Daoy (cell line): ENCODE data around the gene SLC43A2. TPM values are rescaled to one million over a fixed set of nuclear protein-coding genes. Genes with fewer than 3 reads are reported as not detected.
"Not testable (repeated sequence)": the region's sequence is repeated elsewhere in the genome, so short reads cannot be mapped to it uniquely, and the experiment has no call there.

Experiments
- DNase-seq: peaks from one replicate; pipeline ENCODE4 v3.0.0-alpha.2; 2015; ENCODE audit warnings: low read depth
- total RNA-seq: library from RNA; depleted of rRNA; stranded (reverse); fragments of >200 nt; shearing (Covaris generic); gene quantifications from 2 replicates; pipeline ENCODE4 v1.2.3, GENCODE V29; 2014; rRNA removed

SLC43A2 gene
- total RNA-seq: 11.5 and 11.9 TPM in 2 replicates

DNA sequence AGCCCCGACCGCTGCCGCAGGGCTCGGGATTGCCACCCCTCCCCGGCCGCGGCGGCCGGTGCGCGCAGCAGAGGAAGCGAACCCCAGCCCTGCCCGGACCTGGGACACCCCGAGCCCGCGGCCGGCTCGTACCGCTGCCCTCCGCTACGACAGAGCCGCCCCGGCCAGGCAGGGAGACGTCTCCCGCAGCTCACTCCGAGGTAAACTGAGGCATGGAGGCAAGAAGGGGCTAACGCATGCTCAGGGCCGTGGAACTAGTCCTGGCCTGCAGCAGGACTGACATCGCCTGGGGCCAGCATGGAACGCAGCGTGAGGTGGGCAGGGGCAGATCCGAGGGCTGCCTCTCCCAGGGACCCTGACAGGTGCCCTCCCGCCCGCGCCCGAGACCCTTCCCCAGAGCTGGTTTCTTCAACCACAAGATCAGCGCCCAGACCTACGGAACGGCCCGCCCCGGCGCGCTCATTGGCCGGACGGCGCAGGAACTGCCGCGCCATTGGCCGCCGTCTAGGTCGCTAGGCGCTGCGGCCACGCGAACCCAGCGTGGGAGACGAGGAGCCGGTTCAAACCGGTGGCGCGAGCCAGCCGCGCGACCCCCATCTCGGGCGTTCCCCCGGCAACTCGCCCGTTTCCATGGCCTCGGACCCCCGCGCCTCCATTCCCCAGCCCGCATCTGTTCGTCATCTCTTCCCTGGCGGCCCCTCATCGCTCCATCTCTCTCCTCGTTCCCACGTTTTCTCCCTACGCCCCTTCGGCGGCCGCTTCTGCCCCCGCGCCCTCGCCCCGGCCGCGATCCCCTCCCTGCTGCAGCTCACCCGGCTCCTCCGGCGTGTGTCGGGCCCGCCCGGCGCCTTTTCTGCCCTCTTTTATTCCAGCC is at the start of gene SLC43A2:
Gene SLC43A2, minus strand, starts transcription at position 853 of the 874 bp plus-strand sequence. CDS start 960 bp downstream, outside the sequence.
- peak; percentile 93 for DNase-seq

GRCh38 chr17:1676401-1676800 is 47.8 kb upstream of the SLC43A2 start:
- no peak for DNase-seq

DNA sequence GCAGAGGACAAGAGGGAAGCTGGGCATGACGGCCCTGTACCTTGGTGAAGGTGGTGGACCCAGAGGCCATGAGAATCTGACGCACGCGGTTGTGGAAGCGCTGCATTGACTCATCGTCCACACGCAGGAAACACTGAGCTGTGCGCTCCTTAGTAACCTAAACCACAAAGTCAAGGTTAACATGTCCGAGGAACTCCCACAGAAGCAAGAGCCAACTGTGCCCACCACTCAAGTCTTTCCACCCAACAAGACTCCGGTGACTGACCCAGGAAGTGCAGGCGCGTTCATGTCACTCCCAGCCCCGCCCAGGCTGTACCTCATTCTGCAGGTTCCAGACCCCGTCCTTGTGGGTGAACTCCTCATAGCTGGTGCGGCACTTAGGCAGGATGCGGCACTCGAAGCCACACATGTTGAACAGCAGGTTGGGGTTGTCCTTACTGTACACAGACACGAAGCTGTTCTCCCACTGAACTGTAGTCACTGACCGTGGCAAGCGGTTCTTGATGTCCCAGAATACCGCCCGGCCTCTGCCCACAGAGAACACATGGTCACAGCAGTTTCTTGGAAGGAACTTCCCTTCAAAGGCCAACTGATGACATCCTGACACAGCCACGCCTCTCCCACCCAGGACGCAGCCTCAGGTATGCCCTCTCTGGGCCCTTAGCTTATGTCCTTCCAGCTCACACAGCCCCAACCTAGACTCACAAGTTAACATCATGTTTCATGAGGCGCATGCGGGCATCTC is 44.6 kb upstream of the SLC43A2 start:
- DNase-seq: no peak

DNA sequence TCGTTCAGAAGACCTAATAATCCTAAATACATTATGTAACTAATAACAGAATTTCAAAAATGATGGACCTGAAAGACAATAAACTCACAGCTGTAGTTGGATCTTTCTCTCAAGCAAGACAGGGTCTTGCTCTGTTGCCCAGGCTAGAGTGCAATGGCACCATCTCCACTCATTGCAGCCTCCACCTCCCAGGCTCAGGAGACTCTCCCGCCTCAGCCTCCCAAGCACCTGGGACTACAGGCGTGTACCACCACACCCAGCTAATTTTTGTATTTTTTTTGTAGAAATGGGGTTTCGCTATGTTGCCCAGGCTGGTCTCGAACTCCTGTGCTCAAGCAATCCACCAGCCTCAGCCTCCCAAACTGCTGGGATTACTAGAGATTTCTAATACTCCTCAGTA is 35.3 kb upstream of the SLC43A2 start:
- DNase-seq: not testable (repeated sequence)

- DNase-seq: no peak
Observed at GRCh38 chr17:1661045-1661444, 32.4 kb upstream of the SLC43A2 start.

- no peak for DNase-seq
Observed at GRCh38 chr17:1658100-1658499, 29.5 kb upstream of the SLC43A2 start.

- no peak for DNase-seq
Observed at GRCh38 chr17:1653735-1654134, 25.1 kb upstream of the SLC43A2 start.

DNA sequence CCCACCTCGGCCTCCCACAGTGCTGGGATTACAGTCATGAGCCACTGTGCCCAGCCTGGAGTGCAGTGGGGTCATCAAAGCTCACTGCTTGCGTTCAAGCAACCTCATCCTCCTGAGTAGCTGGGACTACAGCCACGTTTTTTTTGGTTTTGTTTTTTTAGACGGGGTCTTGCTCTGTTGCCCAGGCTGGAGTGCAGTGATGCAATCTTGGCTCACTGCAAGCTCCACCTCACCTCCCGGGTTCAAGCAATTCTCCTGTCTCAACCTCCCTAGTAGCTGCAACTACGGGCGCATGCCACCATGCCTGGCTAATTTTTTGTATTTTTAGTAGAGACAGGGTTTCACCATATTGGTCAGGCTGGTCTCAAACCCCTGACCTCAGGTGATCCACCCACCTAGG is 24.2 kb upstream of the SLC43A2 start:
- not testable (repeated sequence) for DNase-seq

DNA sequence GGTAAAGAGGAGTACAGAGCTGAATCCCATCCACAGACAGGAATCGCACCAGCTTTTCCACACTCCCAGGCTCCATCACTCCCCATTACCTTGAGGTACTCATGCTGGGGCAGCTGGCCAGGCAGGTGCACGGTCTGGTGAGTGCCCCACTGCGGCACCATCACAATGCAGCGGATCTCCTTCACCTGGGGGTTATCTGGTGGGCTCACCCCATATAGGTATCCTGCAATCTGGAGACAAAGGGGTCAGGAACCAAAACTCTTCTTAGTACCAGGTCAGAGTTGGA is 22.9 kb upstream of the SLC43A2 start:
- no peak for DNase-seq

- no peak for DNase-seq
Observed at GRCh38 chr17:1650731-1651558, 22.3 kb upstream of the SLC43A2 start.

DNA sequence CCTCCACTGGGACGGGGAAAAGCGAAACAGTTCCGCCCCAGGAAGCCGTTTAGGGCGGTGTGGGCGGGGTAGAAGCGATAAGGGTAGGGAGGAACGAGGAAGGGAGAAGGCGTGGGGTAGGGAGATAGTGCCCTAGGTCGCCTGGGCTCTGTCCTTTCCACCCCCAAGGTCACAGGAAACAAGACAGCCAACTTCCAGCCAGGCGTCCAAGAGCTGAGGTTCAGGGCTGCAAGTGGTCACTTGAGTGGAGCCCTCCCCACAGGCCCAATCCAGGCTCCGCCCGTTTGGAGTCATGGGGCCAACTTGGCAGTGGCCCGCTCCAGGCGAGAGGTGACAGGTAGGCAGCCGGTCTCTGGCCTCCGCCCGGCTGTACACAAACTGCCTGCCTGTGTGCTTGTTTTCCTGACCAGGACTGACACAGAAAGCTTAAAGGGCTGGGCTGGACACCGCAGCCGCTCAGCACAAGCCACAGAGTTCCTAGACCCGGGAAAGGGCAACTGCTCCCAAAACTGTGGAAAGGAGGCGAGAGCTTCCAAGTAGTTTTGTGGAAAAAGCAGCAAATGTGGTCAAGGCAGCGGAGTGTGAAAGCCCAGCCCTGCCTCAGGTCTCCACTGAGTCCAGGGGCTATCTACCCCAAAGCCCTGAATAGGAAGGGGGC is 21.3 kb upstream of the SLC43A2 start, which contains the start of gene RILP:
Gene RILP, minus strand, starts transcription at position 23 of the 658 bp plus-strand sequence. CDS start 62 bp downstream, outside the sequence.
- DNase-seq: peak; percentile 76

DNA sequence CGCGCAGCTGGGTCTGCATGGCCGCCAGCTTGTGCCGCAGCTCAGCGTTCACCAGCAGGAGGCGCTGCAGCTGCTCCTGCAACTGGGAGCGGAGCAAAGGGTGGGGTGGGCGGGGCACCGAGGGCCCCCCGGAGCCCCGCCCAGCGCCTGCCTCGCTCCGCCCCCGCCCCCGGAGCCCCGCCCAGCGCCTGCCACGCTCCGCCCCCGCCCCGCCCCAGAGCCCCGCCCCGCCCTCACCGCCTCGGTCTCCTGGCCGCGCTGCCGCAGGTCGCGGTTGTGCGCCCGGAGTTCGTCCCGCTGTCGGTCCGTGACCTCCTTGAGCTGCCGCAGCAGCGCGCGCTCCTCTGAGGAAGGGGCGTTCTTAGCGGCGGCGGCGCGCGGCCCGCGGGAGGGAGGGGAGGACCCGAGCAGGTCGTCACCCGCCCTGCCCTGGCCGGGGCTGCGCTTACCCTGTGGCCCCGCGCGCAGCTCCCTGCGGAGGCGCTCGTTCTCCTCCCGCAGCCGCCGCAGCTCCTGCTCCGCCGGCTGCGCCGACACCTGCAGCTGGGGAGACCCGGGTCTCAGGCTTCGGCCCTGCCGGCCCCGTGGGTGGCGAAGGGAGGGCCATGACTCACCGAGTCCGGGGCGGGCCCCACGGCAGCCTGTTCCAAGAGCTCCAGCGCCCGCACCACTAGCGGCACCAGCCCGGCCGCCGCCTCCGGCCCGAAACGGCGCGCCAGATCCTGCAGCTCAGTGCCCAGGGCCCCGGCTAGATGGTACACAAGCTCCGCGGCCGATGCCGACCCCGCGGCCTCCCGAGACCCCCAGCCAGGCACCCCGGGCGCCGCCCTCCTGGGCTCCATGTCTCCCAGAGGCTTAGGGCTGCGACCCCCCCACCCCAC is 20.6 kb upstream of the SLC43A2 start:
- peak; percentile 97 for DNase-seq

DNA sequence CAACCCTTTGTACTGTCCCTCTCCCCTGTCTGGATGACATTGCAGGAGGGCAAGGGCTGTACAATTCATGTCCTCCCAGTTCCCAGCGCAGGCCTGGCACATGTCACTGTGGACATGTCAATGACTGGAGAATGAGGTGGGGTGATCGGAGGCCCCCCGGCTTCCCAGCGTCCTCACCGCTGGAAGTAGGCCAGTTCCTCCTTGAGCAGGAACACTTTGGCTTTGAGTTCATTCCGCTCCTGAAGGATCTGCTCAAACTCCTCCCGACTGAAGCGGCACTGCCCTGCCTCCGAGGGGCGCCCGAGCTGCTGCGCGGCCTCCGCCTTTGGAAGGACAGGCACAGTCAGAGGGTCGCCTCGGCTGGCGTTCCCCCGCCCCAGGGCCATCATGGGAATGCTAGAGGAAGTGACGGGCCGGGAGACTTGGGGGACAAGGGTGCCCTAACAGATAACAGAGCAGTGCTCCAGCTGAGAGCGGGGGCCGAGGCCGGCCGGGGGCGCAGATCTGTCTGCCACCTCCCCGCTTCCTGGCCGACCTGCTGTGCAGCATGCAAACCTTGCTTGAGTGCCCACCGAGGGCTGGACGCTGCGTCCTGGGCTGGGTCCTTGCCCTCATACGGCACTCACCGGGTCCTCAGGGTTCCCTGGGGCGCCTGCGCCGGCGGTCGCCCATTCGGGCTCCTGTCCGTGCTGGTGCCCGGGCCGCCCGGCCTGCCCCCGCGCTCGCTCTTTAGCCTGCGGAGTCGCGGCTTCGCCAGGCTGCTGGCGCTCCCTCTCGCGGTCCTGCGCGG is 19.7 kb upstream of the SLC43A2 start:
- peak; percentile 55 for DNase-seq

GRCh38 chr17:1647802-1648171 is 19.2 kb upstream of the SLC43A2 start:
- no peak for DNase-seq

DNA sequence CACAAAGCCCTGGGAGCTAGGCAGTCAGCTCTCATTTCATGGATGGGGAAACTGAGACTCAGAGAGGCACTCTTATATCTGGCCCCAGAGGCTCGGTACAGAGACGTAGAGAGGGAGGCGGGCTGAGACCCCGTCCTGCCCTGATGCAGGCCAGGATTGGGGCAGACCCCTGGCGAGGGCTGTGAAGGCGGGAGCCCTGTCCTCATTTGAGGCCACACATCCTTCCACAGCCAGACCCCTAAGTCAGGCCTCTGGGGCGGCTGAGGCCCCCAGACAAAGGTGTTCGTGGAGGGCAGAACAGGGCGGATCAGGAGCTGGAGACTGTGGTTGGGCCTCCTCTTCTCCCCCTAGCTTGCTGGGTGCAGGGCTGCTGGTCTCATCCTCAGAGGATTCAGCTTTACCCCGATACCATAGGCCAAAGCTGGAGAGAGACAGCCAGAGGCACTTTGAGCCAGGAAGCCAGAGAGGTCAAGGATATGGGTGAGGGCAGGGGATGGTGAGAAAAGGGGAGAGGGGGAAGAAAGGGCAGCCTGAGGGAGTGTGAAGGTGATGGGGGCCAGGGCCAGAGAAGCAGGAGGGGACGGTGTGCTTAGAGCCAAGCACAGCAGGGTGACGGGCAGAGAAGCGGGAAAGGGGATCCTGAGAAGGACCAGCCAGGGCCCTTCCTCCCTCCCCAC is 17.7 kb upstream of the SLC43A2 start:
- no peak for DNase-seq

GRCh38 chr17:1645207-1646171 is 16.9 kb upstream of the SLC43A2 start, which contains the start of gene SCARF1:
Gene SCARF1, minus strand, starts transcription at chr17:1645732. Its CDS starts 35 bp downstream, at chr17:1645697.
- DNase-seq: peak; percentile 46

DNA sequence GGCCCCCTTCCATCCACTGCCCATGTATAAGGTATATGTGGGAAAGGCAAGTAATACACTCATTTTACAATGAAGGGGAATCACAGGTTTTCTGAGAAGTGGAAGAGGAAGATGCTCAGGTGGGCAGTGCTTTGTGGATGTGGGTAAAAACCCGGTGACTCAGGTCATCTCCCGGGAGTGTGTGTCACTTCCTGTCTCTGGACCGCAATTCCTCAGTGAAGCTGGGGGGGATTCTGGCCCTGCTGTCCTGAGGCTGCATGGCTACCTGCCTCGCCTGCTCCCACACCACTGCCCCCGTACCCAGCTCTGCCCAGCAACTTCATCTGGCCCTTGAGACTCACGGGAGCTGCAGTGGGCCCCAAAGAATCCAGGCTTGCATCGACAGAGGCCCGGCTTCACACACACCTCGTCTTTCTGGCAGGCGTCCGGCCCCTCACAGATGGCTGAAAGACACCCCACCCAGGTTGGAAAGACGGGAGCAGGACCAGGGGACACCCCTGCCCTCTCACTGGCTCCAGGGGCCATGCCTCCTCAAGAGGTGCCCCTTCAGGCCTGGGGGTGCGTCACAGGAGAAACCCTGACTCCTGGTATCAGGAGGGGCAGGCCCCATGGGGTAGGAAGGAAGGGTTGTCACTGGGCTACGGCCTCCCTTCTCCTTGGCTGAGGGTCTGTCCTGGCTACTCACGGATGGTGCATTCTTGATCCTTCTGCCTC is 16.0 kb upstream of the SLC43A2 start:
- peak; percentile 90 for DNase-seq
